ENCODE data around the gene KRTCAP2. TPM values are rescaled to one million over a fixed set of nuclear protein-coding genes. Genes with fewer than 3 reads are reported as not detected.
"Not testable (repeated sequence)": the region's sequence is repeated elsewhere in the genome, so short reads cannot be mapped to it uniquely, and the experiment has no call there.

KRTCAP2 gene
- polyA plus RNA-seq, 3 donors = 157 to 256 (median 247) TPM

DNA sequence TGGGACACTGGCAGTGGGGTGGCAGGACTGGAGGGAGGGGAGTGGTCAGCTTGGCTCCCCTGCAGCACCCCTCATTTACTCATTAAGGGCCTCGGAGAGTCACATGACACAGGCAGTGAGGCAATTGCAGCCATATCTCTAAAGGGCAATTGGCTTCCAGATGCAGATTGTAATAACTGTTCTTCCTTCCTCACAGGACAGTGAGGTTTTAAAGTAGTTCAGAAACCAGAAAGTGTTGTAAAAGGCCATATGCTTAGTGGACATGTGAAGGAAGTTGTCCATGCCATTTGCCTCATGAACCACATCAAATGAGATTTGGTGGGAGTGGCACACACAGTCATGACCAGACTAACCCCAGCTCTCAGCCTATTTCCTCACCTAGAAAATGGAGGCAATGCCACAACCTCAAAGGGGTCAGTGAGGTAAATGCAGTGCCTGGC is 46.5 kb upstream of the KRTCAP2 start:
- H4K20me1 ChIP-seq (ENCODE audit: insufficient read depth, low read length) = no peaks in the 10 kb centered on the region
- Mint-ChIP-seq H3K36me3 (peaks cover 3 to 11% of the 10 kb centered on the region in 2 donors), H3K9me3 (no peaks in the 10 kb centered on the region), H3K4me1 (peaks cover 65% of the 10 kb centered on the region), H3K4me3 (peak overlapping the region; percentile 55 to 62), H3K27me3 (ENCODE audit: low read depth in 3 of 3) (peaks cover 0 to 2% (median 0%) of the 10 kb centered on the region in 3 donors), H3K27ac (peak overlapping the region; percentile 93 to 98 (median 97))
- H3K9ac ChIP-seq (ENCODE audit: insufficient read depth, low read length, poor library complexity, severe bottlenecking) = no peak overlapping the region
- intact Hi-C loops (cut with micrococcal nuclease) = no loop called here
- H3K4me1 ChIP-seq (ENCODE audit: control insufficient read depth in 1 of 2, insufficient read depth in 2 of 2, low read length in 2 of 2) = peaks cover 62 to 75% of the 10 kb centered on the region in 2 donors
- peak; percentile 86 to 88 (median 88) for DNase-seq
- H3K4me3 ChIP-seq (replicated peaks in 1 of 3; ENCODE audit: low read depth in 2 of 3, low read length in 3 of 3) = peak overlapping the region in 1 of 3 experiments; percentile 47
- H3K27me3 ChIP-seq (ENCODE audit: control insufficient read depth in 2 of 2, insufficient read depth in 2 of 2, low read length in 2 of 2) = no peaks in the 10 kb centered on the region
- no peaks in the 10 kb centered on the region for H3K79me2 ChIP-seq (ENCODE audit: insufficient read depth, low read length)
- no peaks in the 10 kb centered on the region for H3K9me3 ChIP-seq (replicated peaks in 1 of 2; ENCODE audit: control insufficient read depth in 1 of 2, insufficient read depth in 1 of 2, low read length in 2 of 2)
- H2AFZ ChIP-seq (ENCODE audit: insufficient read depth, low read depth, low read length, poor library complexity, severe bottlenecking) = peak overlapping the region; percentile 19
- H3K4me2 ChIP-seq (replicated peaks; ENCODE audit: extremely low read depth, low read length, poor library complexity, severe bottlenecking) = peak overlapping the region; percentile 35
- peak overlapping the region; percentile 83 to 86 for H3K27ac ChIP-seq (ENCODE audit: low read depth in 1 of 2, low read length in 2 of 2)
- TF ChIP-seq, protein P1, sequence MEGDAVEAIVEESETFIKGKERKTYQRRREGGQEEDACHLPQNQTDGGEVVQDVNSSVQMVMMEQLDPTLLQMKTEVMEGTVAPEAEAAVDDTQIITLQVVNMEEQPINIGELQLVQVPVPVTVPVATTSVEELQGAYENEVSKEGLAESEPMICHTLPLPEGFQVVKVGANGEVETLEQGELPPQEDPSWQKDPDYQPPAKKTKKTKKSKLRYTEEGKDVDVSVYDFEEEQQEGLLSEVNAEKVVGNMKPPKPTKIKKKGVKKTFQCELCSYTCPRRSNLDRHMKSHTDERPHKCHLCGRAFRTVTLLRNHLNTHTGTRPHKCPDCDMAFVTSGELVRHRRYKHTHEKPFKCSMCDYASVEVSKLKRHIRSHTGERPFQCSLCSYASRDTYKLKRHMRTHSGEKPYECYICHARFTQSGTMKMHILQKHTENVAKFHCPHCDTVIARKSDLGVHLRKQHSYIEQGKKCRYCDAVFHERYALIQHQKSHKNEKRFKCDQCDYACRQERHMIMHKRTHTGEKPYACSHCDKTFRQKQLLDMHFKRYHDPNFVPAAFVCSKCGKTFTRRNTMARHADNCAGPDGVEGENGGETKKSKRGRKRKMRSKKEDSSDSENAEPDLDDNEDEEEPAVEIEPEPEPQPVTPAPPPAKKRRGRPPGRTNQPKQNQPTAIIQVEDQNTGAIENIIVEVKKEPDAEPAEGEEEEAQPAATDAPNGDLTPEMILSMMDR (IDR thresholded peaks at IDR 0.05) = no peak
- WGBS (ENCODE audit: insufficient coverage) = no CpG with 5 or more reads among the region's 1 CpG
- no peaks in the 10 kb centered on the region for H3K36me3 ChIP-seq (replicated peaks in 1 of 2; ENCODE audit: control insufficient read depth in 1 of 2, insufficient read depth in 2 of 2, low read length in 2 of 2)

DNA sequence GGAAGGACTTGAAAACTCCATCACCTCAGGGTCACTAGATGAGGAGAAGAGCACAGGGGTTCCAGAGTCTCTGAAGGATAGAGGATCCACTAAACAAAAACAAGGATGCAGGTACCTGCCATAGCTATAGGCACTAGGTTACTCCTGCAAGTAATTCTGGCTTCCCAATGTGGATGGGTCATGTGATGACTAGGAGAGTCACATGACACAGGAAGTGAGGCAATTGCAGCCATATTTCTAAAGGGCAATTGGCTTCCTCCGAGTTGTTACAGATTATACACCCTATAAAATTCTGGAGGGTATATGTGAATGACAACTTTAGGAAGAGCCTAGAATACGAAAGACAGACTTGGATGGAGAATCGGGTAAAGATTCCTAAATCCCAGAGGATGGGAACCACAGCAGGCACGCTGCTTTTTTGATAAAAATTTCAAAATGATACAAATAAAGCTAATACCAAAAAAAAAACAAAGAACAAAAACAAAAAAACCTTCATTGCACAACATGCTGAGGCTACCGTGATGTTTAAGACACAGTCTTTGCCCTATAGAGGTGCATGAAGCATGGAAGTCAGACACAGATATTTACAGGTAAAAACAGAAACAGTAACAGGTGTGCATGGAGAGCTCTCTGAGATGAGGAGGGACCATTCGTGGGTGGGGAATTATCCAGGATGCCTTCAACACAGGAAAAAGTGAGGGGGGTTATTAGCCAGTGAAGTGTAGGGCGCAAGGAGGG is 45.9 kb upstream of the KRTCAP2 start:
- 37% methylated on average over 2 of the region's 7 CpGs for whole genome bisulfite sequencing (ENCODE audit: insufficient coverage)
- Mint-ChIP-seq H3K27ac (peak overlapping the region; percentile 93 to 98 (median 97)), H3K4me1 (peaks cover 59% of the 10 kb centered on the region)

DNA sequence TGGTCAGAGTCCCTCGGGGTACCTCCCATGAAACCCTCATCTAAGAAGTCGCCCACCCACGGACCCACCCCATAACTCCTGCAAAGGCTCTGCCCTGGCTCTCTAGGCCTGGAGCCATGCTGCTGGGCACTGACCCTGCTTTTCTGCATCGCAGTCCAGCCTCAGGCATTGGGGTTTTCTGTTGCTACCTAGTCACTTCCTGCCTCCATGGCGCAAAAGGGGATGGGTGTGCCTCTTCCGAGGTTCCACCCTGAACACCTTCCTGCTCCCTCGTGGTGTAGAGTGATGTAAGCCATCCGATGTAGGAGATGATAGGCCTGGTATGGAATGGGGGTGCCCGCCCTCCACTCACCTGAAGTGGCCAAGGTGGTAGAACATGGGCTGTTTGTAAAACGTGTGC is 41.6 kb upstream of the KRTCAP2 start:
- peaks cover 39 to 55% of the 10 kb centered on the region in 2 donors for H3K4me1 ChIP-seq (ENCODE audit: control insufficient read depth in 1 of 2, insufficient read depth in 2 of 2, low read length in 2 of 2)
- not testable (repeated sequence) for H3K27ac ChIP-seq (ENCODE audit: low read depth in 1 of 2, low read length in 2 of 2)
- 75% methylated on average over 1 of the region's 10 CpGs for WGBS (ENCODE audit: insufficient coverage)

More for the DNA sequence above, 45.9 kb upstream of the KRTCAP2 start:
- Histone ChIP-seq H3K4me3 (replicated peaks in 1 of 3; ENCODE audit: low read depth in 2 of 3, low read length in 3 of 3) (peak overlapping the region in 1 of 3 experiments; percentile 47), H3K4me2 (replicated peaks; ENCODE audit: extremely low read depth, low read length, poor library complexity, severe bottlenecking) (peak overlapping the region; percentile 35), H3K27ac (ENCODE audit: low read depth in 1 of 2, low read length in 2 of 2) (peak overlapping the region; percentile 83 to 86), H2AFZ (ENCODE audit: insufficient read depth, low read depth, low read length, poor library complexity, severe bottlenecking) (peak overlapping the region; percentile 19), H3K4me1 (ENCODE audit: control insufficient read depth in 1 of 2, insufficient read depth in 2 of 2, low read length in 2 of 2) (peaks cover 57 to 73% of the 10 kb centered on the region in 2 donors), H3K79me2 (ENCODE audit: insufficient read depth, low read length) (no peaks in the 10 kb centered on the region), H3K36me3 (replicated peaks in 1 of 2; ENCODE audit: control insufficient read depth in 1 of 2, insufficient read depth in 2 of 2, low read length in 2 of 2) (no peaks in the 10 kb centered on the region), H3K27me3 (ENCODE audit: control insufficient read depth in 2 of 2, insufficient read depth in 2 of 2, low read length in 2 of 2) (no peaks in the 10 kb centered on the region), H3K9me3 (replicated peaks in 1 of 2; ENCODE audit: control insufficient read depth in 1 of 2, insufficient read depth in 1 of 2, low read length in 2 of 2) (no peaks in the 10 kb centered on the region), H3K9ac (ENCODE audit: insufficient read depth, low read length, poor library complexity, severe bottlenecking) (no peak overlapping the region), H4K20me1 (ENCODE audit: insufficient read depth, low read length) (no peaks in the 10 kb centered on the region)
- TF ChIP-seq, protein P1 (IDR thresholded peaks at IDR 0.05) = no peak
- intact Hi-C loops (cut with micrococcal nuclease) = no loop called here
- Mint-ChIP-seq H3K4me3 (peak overlapping the region; percentile 55 to 62), H3K9me3 (no peaks in the 10 kb centered on the region), H3K36me3 (peaks cover 3 to 11% of the 10 kb centered on the region in 2 donors), H3K27me3 (ENCODE audit: low read depth in 3 of 3) (peaks cover 0 to 2% (median 0%) of the 10 kb centered on the region in 3 donors)
- DNase-seq = peak in 2 of 3 donors; percentile 65 to 74

More for the DNA sequence above, 41.6 kb upstream of the KRTCAP2 start:
- peaks cover 17 to 34% of the 10 kb centered on the region in 2 donors for H3K36me3 Mint-ChIP-seq
- DNase-seq; H3K4me3 Mint-ChIP-seq; H3K9me3 Mint-ChIP-seq; H3K4me2 ChIP-seq (replicated peaks; ENCODE audit: extremely low read depth, low read length, poor library complexity, severe bottlenecking); H4K20me1 ChIP-seq (ENCODE audit: insufficient read depth, low read length); H3K9ac ChIP-seq (ENCODE audit: insufficient read depth, low read length, poor library complexity, severe bottlenecking); H3K4me3 ChIP-seq (replicated peaks in 1 of 3; ENCODE audit: low read depth in 2 of 3, low read length in 3 of 3); H3K27me3 Mint-ChIP-seq (ENCODE audit: low read depth in 3 of 3); H3K9me3 ChIP-seq (replicated peaks in 1 of 2; ENCODE audit: control insufficient read depth in 1 of 2, insufficient read depth in 1 of 2, low read length in 2 of 2); H3K36me3 ChIP-seq (replicated peaks in 1 of 2; ENCODE audit: control insufficient read depth in 1 of 2, insufficient read depth in 2 of 2, low read length in 2 of 2); H3K27me3 ChIP-seq (ENCODE audit: control insufficient read depth in 2 of 2, insufficient read depth in 2 of 2, low read length in 2 of 2); H2AFZ ChIP-seq (ENCODE audit: insufficient read depth, low read depth, low read length, poor library complexity, severe bottlenecking); intact Hi-C loops (cut with micrococcal nuclease): not testable (repeated sequence)
- peaks cover 51% of the 10 kb centered on the region for H3K4me1 Mint-ChIP-seq
- peaks cover 17% of the 10 kb centered on the region for H3K79me2 ChIP-seq (ENCODE audit: insufficient read depth, low read length)
- H3K27ac Mint-ChIP-seq = peak overlapping the region in 6 of 7 donors; percentile 64 to 88 (median 72)

All from CD14-positive monocyte (primary cell).